ENCODE data around the gene RIC1. TPM values are rescaled to one million over a fixed set of nuclear protein-coding genes. Genes with fewer than 3 reads are reported as not detected.

Gene RIC1
- total RNA-seq, 3 donors from 2014 or later = 42.6 to 74.5 (median 53.1) TPM

GRCh38 chr9:5760338-5760737 is 131.4 kb downstream of the RIC1 start:
- no peak overlapping the region for H3K4me3 ChIP-seq
- intact Hi-C loops (cut with DNase I; ENCODE audit: low total_unique reads) = no loop called here
- no peak overlapping the region for H3K27ac ChIP-seq
- no peaks in the 10 kb centered on the region for H3K36me3 ChIP-seq
- TF ChIP-seq CTCF (IDR thresholded peaks at IDR 0.05) (no peak), POLR2AphosphoS5 (IDR thresholded peaks at IDR 0.05) (no peak), POLR2A (IDR thresholded peaks at IDR 0.05) (no peak)
- H3K27me3 ChIP-seq = no peaks in the 10 kb centered on the region
- no peaks in the 10 kb centered on the region for H3K9me3 ChIP-seq
- no peaks in the 10 kb centered on the region for H3K4me1 ChIP-seq
- no peak for DNase-seq (ENCODE audit: low spot score in 2 of 2)

GRCh38 chr9:5762421-5762820 is 133.5 kb downstream of the RIC1 start:
- Histone ChIP-seq H3K4me3 (no peak overlapping the region), H3K36me3 (no peaks in the 10 kb centered on the region), H3K27me3 (no peaks in the 10 kb centered on the region), H3K4me1 (no peaks in the 10 kb centered on the region), H3K9me3 (no peaks in the 10 kb centered on the region), H3K27ac (no peak overlapping the region)
- no peak for DNase-seq (ENCODE audit: low spot score in 2 of 2)
- intact Hi-C loops (cut with DNase I; ENCODE audit: low total_unique reads) = no loop called here
- TF ChIP-seq POLR2A (IDR thresholded peaks at IDR 0.05) (no peak), CTCF (IDR thresholded peaks at IDR 0.05) (no peak), POLR2AphosphoS5 (IDR thresholded peaks at IDR 0.05) (no peak)

GRCh38 chr9:5764130-5764868 is 135.4 kb downstream of the RIC1 start:
- Histone ChIP-seq H3K27ac (no peak overlapping the region), H3K9me3 (no peaks in the 10 kb centered on the region), H3K4me1 (no peaks in the 10 kb centered on the region), H3K36me3 (no peaks in the 10 kb centered on the region), H3K4me3 (no peak overlapping the region), H3K27me3 (no peaks in the 10 kb centered on the region)
- intact Hi-C loops (cut with DNase I; ENCODE audit: low total_unique reads) = no loop called here
- TF ChIP-seq POLR2A (IDR thresholded peaks at IDR 0.05) = no peak
- TF ChIP-seq POLR2AphosphoS5 (IDR thresholded peaks at IDR 0.05) = no peak
- TF ChIP-seq CTCF (IDR thresholded peaks at IDR 0.05) = no peak
- DNase-seq (ENCODE audit: low spot score in 2 of 2) = no peak

- Histone ChIP-seq H3K36me3 (no peaks in the 10 kb centered on the region), H3K27me3 (no peaks in the 10 kb centered on the region), H3K4me1 (no peaks in the 10 kb centered on the region), H3K9me3 (no peaks in the 10 kb centered on the region), H3K4me3 (no peak overlapping the region), H3K27ac (no peak overlapping the region)
- intact Hi-C loops (cut with DNase I; ENCODE audit: low total_unique reads) = no loop called here
- no peak for DNase-seq (ENCODE audit: low spot score in 2 of 2)
- TF ChIP-seq CTCF (IDR thresholded peaks at IDR 0.05) = no peak
- TF ChIP-seq POLR2A (IDR thresholded peaks at IDR 0.05) = no peak
- TF ChIP-seq POLR2AphosphoS5 (IDR thresholded peaks at IDR 0.05) = no peak
These were observed 139.3 kb downstream of the RIC1 start for GRCh38 chr9:5767968-5768932.

Data from breast epithelium (tissue), 4 donors.